ENCODE data around the gene AGPAT3.

Gene AGPAT3

GRCh38 chr21:43881283-43881682, 16.3 kb downstream of the AGPAT3 start:
- no peak overlapping the region for H3K4me3 ChIP-seq (ENCODE audit: low read length)
- peaks cover 6% of the 10 kb centered on the region for H3K36me3 ChIP-seq (ENCODE audit: control insufficient read depth, low read length)
- H3K79me2 ChIP-seq (ENCODE audit: control insufficient read depth, low read length), result peaks cover 68% of the 10 kb centered on the region
- no peaks in the 10 kb centered on the region for H3K9me3 ChIP-seq (ENCODE audit: control insufficient read depth, insufficient read depth, low read length)
- no peak overlapping the region for H3K27ac ChIP-seq (ENCODE audit: low read depth, low read length)
- H3K4me2 ChIP-seq (ENCODE audit: low read length), result no peak overlapping the region
- H3K27me3 ChIP-seq (ENCODE audit: control insufficient read depth, low read length), result no peaks in the 10 kb centered on the region
- TF ChIP-seq EZH2phosphoT487 (IDR thresholded peaks at IDR 0.05; ENCODE audit: borderline replicate concordance, low read length) (no peak), CTCF (IDR thresholded peaks at IDR 0.05; ENCODE audit: low read depth, low read length, poor library complexity, severe bottlenecking) (no peak)
- no peaks in the 10 kb centered on the region for H3K9me2 ChIP-seq (replicated peaks; ENCODE audit: control insufficient read depth, low read length)
- no peaks in the 10 kb centered on the region for H3F3A ChIP-seq (ENCODE audit: control insufficient read depth, insufficient read depth)
- no peaks in the 10 kb centered on the region for H3K4me1 ChIP-seq (ENCODE audit: control insufficient read depth, low read length)
- peaks cover 2% of the 10 kb centered on the region; the same call in 1 of the 2 replicates for H4K20me1 ChIP-seq (ENCODE audit: control insufficient read depth, insufficient read depth, low read depth, low read length)

GRCh38 chr21:43881935-43882334, 16.9 kb downstream of the AGPAT3 start:
- Histone ChIP-seq H3K79me2 (ENCODE audit: control insufficient read depth, low read length) (peaks cover 70% of the 10 kb centered on the region), H4K20me1 (ENCODE audit: control insufficient read depth, insufficient read depth, low read depth, low read length) (peaks cover 7% of the 10 kb centered on the region; the same call in 1 of the 2 replicates)

GRCh38 chr21:43882952-43883545, 18.0 kb downstream of the AGPAT3 start:
- Histone ChIP-seq H3K4me1 (ENCODE audit: control insufficient read depth, low read length) (no peaks in the 10 kb centered on the region), H4K20me1 (ENCODE audit: control insufficient read depth, insufficient read depth, low read depth, low read length) (peaks cover 7% of the 10 kb centered on the region; the same call in 1 of the 2 replicates), H3K79me2 (ENCODE audit: control insufficient read depth, low read length) (peaks cover 63% of the 10 kb centered on the region), H3K27me3 (ENCODE audit: control insufficient read depth, low read length) (no peaks in the 10 kb centered on the region), H3K9me2 (replicated peaks; ENCODE audit: control insufficient read depth, low read length) (no peaks in the 10 kb centered on the region), H3K4me2 (ENCODE audit: low read length) (no peak overlapping the region), H3K4me3 (ENCODE audit: low read length) (no peak overlapping the region), H3K36me3 (ENCODE audit: control insufficient read depth, low read length) (peaks cover 6% of the 10 kb centered on the region), H3F3A (ENCODE audit: control insufficient read depth, insufficient read depth) (no peaks in the 10 kb centered on the region), H3K9me3 (ENCODE audit: control insufficient read depth, insufficient read depth, low read length) (no peaks in the 10 kb centered on the region), H3K27ac (ENCODE audit: low read depth, low read length) (no peak overlapping the region)
- TF ChIP-seq EZH2phosphoT487 (IDR thresholded peaks at IDR 0.05; ENCODE audit: borderline replicate concordance, low read length) (no peak), CTCF (IDR thresholded peaks at IDR 0.05; ENCODE audit: low read depth, low read length, poor library complexity, severe bottlenecking) (no peak)

More at GRCh38 chr21:43881935-43882334, 16.9 kb downstream of the AGPAT3 start:
- Histone ChIP-seq H3K9me2 (replicated peaks; ENCODE audit: control insufficient read depth, low read length) (no peaks in the 10 kb centered on the region), H3K36me3 (ENCODE audit: control insufficient read depth, low read length) (peaks cover 6% of the 10 kb centered on the region), H3F3A (ENCODE audit: control insufficient read depth, insufficient read depth) (no peaks in the 10 kb centered on the region), H3K9me3 (ENCODE audit: control insufficient read depth, insufficient read depth, low read length) (no peaks in the 10 kb centered on the region), H3K4me1 (ENCODE audit: control insufficient read depth, low read length) (no peaks in the 10 kb centered on the region), H3K4me3 (ENCODE audit: low read length) (no peak overlapping the region), H3K27me3 (ENCODE audit: control insufficient read depth, low read length) (no peaks in the 10 kb centered on the region), H3K27ac (ENCODE audit: low read depth, low read length) (no peak overlapping the region), H3K4me2 (ENCODE audit: low read length) (no peak overlapping the region)
- TF ChIP-seq EZH2phosphoT487 (IDR thresholded peaks at IDR 0.05; ENCODE audit: borderline replicate concordance, low read length) (no peak), CTCF (IDR thresholded peaks at IDR 0.05; ENCODE audit: low read depth, low read length, poor library complexity, severe bottlenecking) (no peak)
